Muscle of arm (tissue), 12 donors: Measurements from ENCODE around the gene PDGFA. TPM values are rescaled to one million over a fixed set of nuclear protein-coding genes. Genes with fewer than 3 reads are reported as not detected.

Experiments used
- DNase-seq: peaks from one replicate; pipeline ENCODE4 v3.0.0-alpha.2; 2013
- polyA plus RNA-seq, 12 donors: library from polyadenylated mRNA; unstranded; fragments of 120-200 nt; gene quantifications; one replicate each; pipeline ENCODE4 v1.2.1, GENCODE V29; 2013; ENCODE audit not compliant: insufficient read length in 12 of 12

The PDGFA gene
- polyA plus RNA-seq, 12 donors: 22.4 to 696 (median 34.8) TPM

- no peak for DNase-seq
These were observed 43.6 kb downstream of the PDGFA start for GRCh38 chr7:475951-476441.

DNA sequence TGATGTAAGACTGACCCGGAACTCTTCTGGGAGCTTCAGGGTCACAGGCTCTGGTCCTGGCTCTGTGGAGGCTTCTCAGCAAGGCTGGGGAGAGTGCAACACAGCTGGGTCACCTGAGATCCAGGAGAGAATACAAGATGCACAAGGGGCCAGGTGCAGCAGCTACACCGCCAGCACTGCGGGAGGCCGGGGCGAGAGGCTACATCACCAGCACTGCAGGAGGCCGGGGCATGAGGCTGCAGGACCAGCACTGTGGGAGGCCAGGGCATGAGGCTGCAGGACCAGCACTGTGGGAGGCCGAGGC lies 44.3 kb downstream of the PDGFA start:
- no peak for DNase-seq

DNA sequence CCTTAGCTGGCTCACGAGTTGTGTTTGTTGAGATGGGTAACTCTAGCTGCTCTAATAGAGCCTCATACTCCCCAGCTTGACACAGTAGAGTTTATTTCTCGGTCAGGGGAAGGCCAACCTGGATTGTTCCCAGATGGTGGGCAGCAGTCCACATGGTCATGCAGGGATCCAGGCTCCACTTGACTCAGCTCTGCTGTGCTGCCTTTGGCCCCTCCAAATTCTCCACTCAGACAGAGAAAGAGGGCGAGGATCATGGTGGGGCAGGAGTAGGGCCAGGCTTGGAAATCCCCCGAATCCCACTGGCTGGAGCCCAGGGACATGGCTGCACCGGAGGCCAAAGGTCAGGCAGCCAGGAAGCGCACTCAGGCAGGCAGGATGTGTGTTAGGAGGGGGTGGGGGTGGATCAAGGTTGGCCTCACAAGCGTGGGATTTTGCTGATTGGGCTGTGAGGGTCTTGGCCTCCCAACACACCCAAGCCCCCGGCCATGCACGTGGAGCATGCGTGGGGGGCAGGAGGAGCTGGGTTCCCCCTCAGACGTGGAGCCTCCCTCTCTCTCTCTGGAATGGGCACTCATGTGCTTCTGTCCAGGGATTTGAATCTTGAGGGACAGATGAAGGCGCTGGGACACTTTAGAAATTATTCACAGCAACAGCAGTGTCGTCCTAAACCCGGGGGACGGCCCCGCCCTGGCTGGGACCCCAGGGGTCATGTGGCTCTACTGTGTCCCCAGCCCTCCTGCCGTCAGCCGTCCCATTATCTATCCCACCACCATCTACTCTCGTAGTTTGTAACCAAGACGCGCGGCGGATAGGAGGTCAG lies 44.8 kb downstream of the PDGFA start:
- no peak for DNase-seq

DNA sequence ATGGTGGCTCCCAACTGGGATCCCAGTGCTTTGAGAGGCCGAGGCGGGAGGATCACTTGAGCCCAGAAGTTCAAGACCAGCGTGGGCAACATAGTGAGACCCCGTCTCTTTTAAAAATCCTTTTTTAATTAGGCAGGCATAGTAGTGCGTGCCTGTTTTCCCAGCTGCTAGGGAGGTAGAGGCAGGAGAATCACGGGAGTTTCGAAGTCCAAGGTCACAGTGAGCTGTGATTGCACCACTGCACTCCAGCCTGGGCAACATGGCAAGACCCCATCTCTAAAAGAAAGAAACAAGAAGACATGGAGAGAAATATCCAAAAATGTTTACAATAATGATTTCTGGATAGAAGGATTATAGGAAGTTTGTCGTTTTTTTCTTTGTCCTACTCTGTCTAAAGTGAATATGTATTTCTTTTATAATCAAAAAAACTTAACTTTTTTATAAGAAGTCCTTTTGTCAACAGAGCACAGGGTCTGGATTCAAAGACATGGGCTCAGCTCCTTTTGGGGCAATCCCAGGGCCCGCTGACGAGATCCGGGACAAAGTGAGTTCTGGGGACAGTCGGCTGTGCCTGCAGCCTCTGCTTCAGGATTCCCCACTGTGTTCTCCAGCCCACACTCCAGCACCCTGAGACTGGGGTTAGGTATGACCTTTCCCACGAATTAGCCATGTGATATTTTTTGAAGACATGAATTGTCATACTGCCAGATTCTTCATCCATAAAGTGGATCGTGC lies 45.6 kb downstream of the PDGFA start:
- DNase-seq: no peak

- DNase-seq: no peak
These were observed 46.4 kb downstream of the PDGFA start for GRCh38 chr7:473211-473734.

DNA sequence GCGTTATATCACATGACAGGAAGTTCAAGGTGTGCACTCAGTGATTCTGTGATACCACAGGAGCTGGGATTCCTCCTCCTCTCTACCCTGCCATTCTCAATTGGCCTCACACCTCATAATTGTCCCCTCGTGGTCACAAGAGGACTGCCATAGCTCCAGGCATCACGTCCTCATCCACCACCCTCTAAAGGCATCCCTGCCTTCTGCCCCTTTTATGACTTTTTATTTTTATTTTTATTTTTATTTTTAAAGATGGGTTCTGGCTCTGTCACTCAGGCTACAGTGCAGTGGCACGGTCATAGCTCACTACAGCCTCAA lies 47.0 kb downstream of the PDGFA start:
- no peak for DNase-seq

DNA sequence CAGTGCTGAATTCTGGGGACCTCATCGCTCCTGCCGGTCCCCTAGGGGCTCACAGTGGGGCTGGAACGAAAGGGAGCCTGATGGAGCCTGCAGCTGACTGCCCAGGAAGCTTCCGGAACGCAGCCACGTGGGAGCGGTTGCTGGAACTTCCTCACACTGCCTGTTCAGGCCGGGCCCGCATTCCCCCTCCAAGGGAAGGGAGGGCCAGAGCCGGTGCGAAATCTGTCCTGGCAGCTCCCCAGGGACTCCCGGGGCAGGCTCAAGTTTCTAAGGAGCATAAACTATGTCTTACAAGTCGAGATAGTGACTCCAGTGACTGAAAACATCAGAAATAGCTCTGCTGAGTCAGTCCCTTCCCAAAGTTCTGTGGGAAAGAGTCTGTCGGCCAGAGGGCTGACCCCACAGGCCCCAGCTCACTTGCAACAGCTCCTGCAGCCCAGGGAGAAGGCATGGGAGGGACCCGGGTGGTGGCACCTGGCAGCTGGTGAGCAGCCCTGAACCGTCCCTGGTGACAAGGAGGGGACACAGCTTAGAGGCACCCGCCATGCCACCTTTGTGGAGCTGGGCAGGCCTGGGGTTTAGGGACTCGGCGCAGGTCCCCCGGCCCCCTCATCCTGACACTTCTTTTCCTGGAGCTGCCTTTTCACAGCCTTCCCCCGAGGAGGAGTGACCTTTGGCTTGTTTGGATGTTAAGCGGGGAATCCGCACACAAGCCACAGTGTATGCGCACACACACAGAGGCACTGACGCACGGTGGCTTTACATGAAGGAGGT lies 47.6 kb downstream of the PDGFA start:
- DNase-seq: no peak

- DNase-seq: no peak
These were observed 48.3 kb downstream of the PDGFA start for GRCh38 chr7:471191-471865.

GRCh38 chr7:469563-469961 lies 50.1 kb downstream of the PDGFA start:
- DNase-seq: no peak

DNA sequence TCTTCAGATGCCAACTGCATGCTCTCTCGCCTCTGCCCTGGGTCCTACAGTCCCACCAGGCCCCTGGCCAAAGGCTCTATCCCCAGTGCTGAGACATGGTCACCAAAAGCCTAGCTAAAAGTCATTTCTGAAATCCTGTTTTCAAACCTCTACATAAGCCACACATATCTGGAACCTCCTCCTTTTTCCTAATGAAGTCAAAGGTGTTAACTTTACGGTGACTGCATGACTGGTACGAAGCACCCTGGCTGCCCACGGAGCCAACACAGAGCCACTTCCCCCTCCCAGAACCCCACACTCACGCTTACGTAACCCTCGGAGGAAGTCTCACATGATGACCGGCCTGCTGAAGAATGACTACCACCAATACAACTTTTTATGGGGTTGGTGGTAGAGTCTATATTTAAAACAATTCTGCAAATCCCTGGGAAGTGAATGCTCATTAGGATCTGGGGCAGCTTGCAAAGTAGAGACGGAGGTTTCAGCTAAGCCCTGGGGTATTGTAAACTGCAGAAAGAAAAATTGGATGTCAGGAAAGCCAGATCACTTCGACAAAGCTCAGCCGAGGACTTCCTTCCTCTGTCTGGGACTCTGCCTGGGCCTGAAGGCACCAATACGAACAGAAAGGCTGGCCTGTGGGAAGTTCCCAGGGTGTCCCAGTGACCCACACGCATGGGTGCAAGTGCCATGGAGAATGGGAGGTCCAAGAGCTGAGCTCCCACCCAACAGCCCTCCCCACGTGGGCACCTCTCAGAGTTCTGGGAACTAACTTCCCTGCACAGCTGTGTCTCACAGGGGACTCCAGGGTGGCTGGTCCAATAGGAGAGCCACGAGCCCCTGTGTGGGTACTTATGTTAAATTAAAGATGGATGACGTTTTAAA lies 50.7 kb downstream of the PDGFA start:
- no peak for DNase-seq

- DNase-seq: no peak
These were observed 51.6 kb downstream of the PDGFA start for GRCh38 chr7:467856-468545.

- DNase-seq: no peak
These were observed 52.2 kb downstream of the PDGFA start for GRCh38 chr7:467393-467828.

- DNase-seq: no peak
These were observed 53.0 kb downstream of the PDGFA start for GRCh38 chr7:466465-467191.

GRCh38 chr7:465710-466400 lies 53.8 kb downstream of the PDGFA start:
- DNase-seq: no peak

- peak; percentile 80 for DNase-seq
These were observed 54.9 kb downstream of the PDGFA start for GRCh38 chr7:464454-465401.

- no peak for DNase-seq
These were observed 55.7 kb downstream of the PDGFA start for GRCh38 chr7:463817-464453.

GRCh38 chr7:463362-463781 lies 56.3 kb downstream of the PDGFA start:
- no peak for DNase-seq
